Mammary epithelial cell (primary cell): ENCODE data around the gene SLC16A10.
"Not testable (repeated sequence)": the region's sequence is repeated elsewhere in the genome, so short reads cannot be mapped to it uniquely, and the experiment has no call there.

ENCODE experiments used
- CTCF ChIP-seq, 2 donors: IDR thresholded peaks in 1 of 2; conservative IDR thresholded peaks in 1 of 2; 2 replicates each; pipeline ENCODE4 v1.5.1; 2011 to 2012; ENCODE audit warnings: inconsistent platforms in 2 of 2, low read length in 2 of 2, mild to moderate bottlenecking in 2 of 2, control low read depth in 1 of 2, low read depth in 1 of 2; ENCODE audit not compliant: insufficient read depth in 1 of 2; ENCODE audit errors: extremely low read depth in 1 of 2
- EZH2 ChIP-seq: IDR thresholded peaks from 2 replicates; pipeline ENCODE4 v1.6.1; 2012; ENCODE audit warnings: low read length, inconsistent platforms, borderline replicate concordance

GRCh38 chr6:111203539-111203938 is 116.2 kb downstream of the SLC16A10 start:
- TF ChIP-seq CTCF (conservative IDR thresholded peaks at IDR 0.05 in 1 of 2, IDR thresholded peaks at IDR 0.05 in 1 of 2; ENCODE audit: extremely low read depth in 1 of 2, insufficient read depth in 1 of 2, low read depth in 1 of 2, low read length in 2 of 2); EZH2: not testable (repeated sequence)
